Natural killer cell (primary cell): Measurements from ENCODE around the gene KRTAP4-3. TPM values are rescaled to one million over a fixed set of nuclear protein-coding genes. Genes with fewer than 3 reads are reported as not detected.
A peak's percentile ranks its signal among the peaks of the same experiment; 100 is the strongest.
"Not testable (repeated sequence)": the region's sequence is repeated elsewhere in the genome, so short reads cannot be mapped to it uniquely, and the experiment has no call there.

Experiments
- ATAC-seq, 3 donors: fragments of 150-1000 bp in 2 of 3; fragments of 200-7000 bp in 1 of 3; cut with Tn5 transposase; 1 replicate in 1 of 3; 2 replicates in 2 of 3; pipeline ENCODE4 v1.10.0; 2021; ENCODE audit warnings: mild to moderate bottlenecking in 2 of 3, moderate library complexity in 2 of 3
- DNase-seq, 2 donors: peaks; one replicate each; pipeline versions ENCODE4 v3.0.0 to v3.0.0-alpha.2; 2013 to 2021; ENCODE audit warnings: mixed read lengths in 1 of 2
- H3K27ac ChIP-seq: one replicate; pipeline ENCODE4 v1.5.1; 2013; ENCODE audit warnings: mild to moderate bottlenecking, low read length
- H3K27me3 ChIP-seq: one replicate; pipeline ENCODE4 v1.6.1; 2013; ENCODE audit warnings: low read length; ENCODE audit not compliant: control insufficient read depth, insufficient read depth
- H3K36me3 ChIP-seq: one replicate; pipeline ENCODE4 v1.6.1; 2013; ENCODE audit warnings: low read length; ENCODE audit not compliant: control insufficient read depth, insufficient read depth
- H3K4me1 ChIP-seq: one replicate; pipeline ENCODE4 v1.6.1; 2013; ENCODE audit warnings: low read length; ENCODE audit not compliant: control insufficient read depth, insufficient read depth
- H3K4me3 ChIP-seq: one replicate; pipeline ENCODE4 v1.5.1; 2013; ENCODE audit warnings: low read length
- H3K9me3 ChIP-seq: one replicate; pipeline ENCODE4 v1.6.1; 2013; ENCODE audit warnings: low read length; ENCODE audit not compliant: control insufficient read depth, insufficient read depth
- H3K27ac Mint-ChIP-seq, 2 donors: one replicate each; pipeline ENCODE4 v1.8.0; 2022; ENCODE audit warnings: mild to moderate bottlenecking in 2 of 2, mixed read lengths in 2 of 2, moderate library complexity in 1 of 2
- H3K27me3 Mint-ChIP-seq, 2 donors: one replicate each; pipeline ENCODE4 v1.8.0; 2022; ENCODE audit warnings: low read depth in 2 of 2, mixed read lengths in 2 of 2
- H3K36me3 Mint-ChIP-seq: one replicate; pipeline ENCODE4 v1.8.0; 2022; ENCODE audit warnings: mixed read lengths
- H3K4me1 Mint-ChIP-seq, 2 donors: one replicate each; pipeline ENCODE4 v1.8.0; 2022; ENCODE audit warnings: mixed read lengths in 2 of 2
- H3K4me3 Mint-ChIP-seq: one replicate; pipeline ENCODE4 v1.8.0; 2022; ENCODE audit warnings: mild to moderate bottlenecking, moderate library complexity, mixed read lengths
- H3K9me3 Mint-ChIP-seq, 2 donors: one replicate each; pipeline ENCODE4 v1.8.0; 2022; ENCODE audit warnings: mixed read lengths in 2 of 2
- CTCF ChIP-seq: fragments of 200-600 bp; IDR thresholded peaks from one replicate; pipeline ENCODE4 v1.8.0; 2022; ENCODE audit warnings: antibody characterized with exemption
- WGBS: methylation state at CpG from one replicate; pipeline ENCODE4 v1.1.7; 2013; ENCODE audit warnings: missing lambda C conversion rate; ENCODE audit not compliant: insufficient coverage; 5-methylcytosine and 5-hydroxymethylcytosine counted together
- intact Hi-C: fragments of 100-400 bp; cut with micrococcal nuclease; formaldehyde crosslinking; loops from one replicate; pipeline ENCODE4 v1.14.2; 2022
- total RNA-seq, 4 donors: library from RNA; stranded (reverse); fragments of 120-200 nt in 1 of 4; gene quantifications; one replicate each; pipeline versions ENCODE4 v1.2.3 to v1.2.4, GENCODE V29; 2013 to 2022

KRTAP4-3 gene
- total RNA-seq, 3 donors from 2014 or later (not counting 1 experiment from before 2014, with no cell fraction given) = not detected

GRCh38 chr17:41140360-41141131, 27.5 kb downstream of the KRTAP4-3 start, which contains the start of gene KRTAP4-6:
TSS of gene KRTAP4-6 (minus strand) at chr17:41140544. CDS start at chr17:41140487, 57 bp downstream.
- Histone ChIP-seq H3K36me3 (no peaks in the 10 kb centered on the region), H3K27ac (no peak within 1 kb of the TSS), H3K27me3 (no peaks in the 10 kb centered on the region), H3K4me1 (no peaks in the 10 kb centered on the region), H3K4me3 (no peak within 1 kb of the TSS), H3K9me3 (no peaks in the 10 kb centered on the region)
- Mint-ChIP-seq H3K4me1 (no peaks in the 10 kb centered on the region), H3K27me3 (peaks cover 18 to 22% of the 10 kb centered on the region in 2 donors), H3K9me3 (peaks cover 4 to 5% of the 10 kb centered on the region in 2 donors), H3K36me3 (no peaks in the 10 kb centered on the region), H3K27ac (no peak within 1 kb of the TSS), H3K4me3 (no peak within 1 kb of the TSS)
- no peak for DNase-seq
- no peak for ATAC-seq
- 92% methylated on average over 6 of the region's 6 CpGs for WGBS
- no peak for TF ChIP-seq CTCF
- intact Hi-C loops = no loop called here

GRCh38 chr17:41139865-41140264, 28.2 kb downstream of the KRTAP4-3 start:
- H3K4me1 ChIP-seq, intact Hi-C loops, H3K4me1 Mint-ChIP-seq, H3K4me3 ChIP-seq, H3K36me3 ChIP-seq, H3K27ac ChIP-seq, H3K4me3 Mint-ChIP-seq, H3K9me3 ChIP-seq, ATAC-seq, DNase-seq, H3K27ac Mint-ChIP-seq, H3K9me3 Mint-ChIP-seq, H3K36me3 Mint-ChIP-seq, H3K27me3 ChIP-seq: not testable (repeated sequence)
- WGBS = 89% methylated on average over 12 of the region's 12 CpGs
- peaks cover 16 to 18% of the 10 kb centered on the region in 2 donors for H3K27me3 Mint-ChIP-seq

GRCh38 chr17:41133880-41134735, 33.9 kb downstream of the KRTAP4-3 start:
- Mint-ChIP-seq H3K36me3 (no peaks in the 10 kb centered on the region), H3K9me3 (no peaks in the 10 kb centered on the region), H3K27me3 (peaks cover 8 to 11% of the 10 kb centered on the region in 2 donors), H3K27ac (no peak overlapping the region), H3K4me3 (no peak overlapping the region), H3K4me1 (no peaks in the 10 kb centered on the region)
- peak in 1 of 2 donors; percentile 29 for DNase-seq
- H3K27ac ChIP-seq = no peak overlapping the region
- no peak for ATAC-seq
- intact Hi-C loops = loop anchor here (5.0 kb wide), 1 partner anchor 42 kb away; no protein-coding TSS in a partner anchor
- 11% methylated on average over 2 of the region's 2 CpGs for WGBS
- TF ChIP-seq CTCF = no peak
- H3K4me1 ChIP-seq = no peaks in the 10 kb centered on the region
- no peaks in the 10 kb centered on the region for H3K9me3 ChIP-seq
- H3K4me3 ChIP-seq = no peak overlapping the region
- no peaks in the 10 kb centered on the region for H3K36me3 ChIP-seq
- H3K27me3 ChIP-seq = no peaks in the 10 kb centered on the region

- H3K4me1 Mint-ChIP-seq = no peaks in the 10 kb centered on the region
- TF ChIP-seq CTCF = no peak
Observed at GRCh38 chr17:41131979-41132378, 36.0 kb downstream of the KRTAP4-3 start.

More at GRCh38 chr17:41131979-41132378, 36.0 kb downstream of the KRTAP4-3 start:
- no peak overlapping the region for H3K4me3 Mint-ChIP-seq
- H3K4me1 ChIP-seq = no peaks in the 10 kb centered on the region
- H3K4me3 ChIP-seq = no peak overlapping the region
- no peaks in the 10 kb centered on the region for H3K9me3 Mint-ChIP-seq
- DNase-seq (no peak), ATAC-seq (no peak)
- no peaks in the 10 kb centered on the region for H3K9me3 ChIP-seq
- no peak overlapping the region for H3K27ac ChIP-seq
- 79% methylated on average over 3 of the region's 3 CpGs for WGBS
- H3K36me3 ChIP-seq = no peaks in the 10 kb centered on the region
- intact Hi-C loops = loop anchor here (5.0 kb wide), 1 partner anchor 40 kb away; no protein-coding TSS in a partner anchor
- no peak overlapping the region for H3K27ac Mint-ChIP-seq
- H3K27me3 ChIP-seq = no peaks in the 10 kb centered on the region
- H3K27me3 Mint-ChIP-seq = peaks cover 11% of the 10 kb centered on the region in 2 donors
- H3K36me3 Mint-ChIP-seq = no peaks in the 10 kb centered on the region
